ENCODE measurements around the gene ARID1B.

DNA sequence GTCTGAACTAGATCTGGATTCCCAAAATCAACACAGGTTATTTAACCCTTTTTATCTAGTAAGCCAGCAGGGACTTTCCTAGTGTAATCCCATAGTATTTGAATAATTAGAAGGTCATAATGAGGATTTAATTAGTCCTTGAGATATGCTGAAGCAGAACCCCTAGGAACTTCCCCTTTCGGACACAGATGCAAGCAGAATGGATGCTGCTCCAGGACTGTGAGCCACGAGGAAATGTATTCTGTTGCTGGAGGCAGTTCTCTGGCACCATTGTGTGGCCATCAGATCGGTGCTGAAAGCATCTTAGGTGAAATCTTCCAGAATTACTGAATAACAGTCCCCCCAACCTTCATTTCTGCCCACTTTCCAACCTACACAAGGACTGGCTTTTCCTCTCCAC, 339.2 kb downstream of the ARID1B start:
- TF ChIP-seq, protein P1, sequence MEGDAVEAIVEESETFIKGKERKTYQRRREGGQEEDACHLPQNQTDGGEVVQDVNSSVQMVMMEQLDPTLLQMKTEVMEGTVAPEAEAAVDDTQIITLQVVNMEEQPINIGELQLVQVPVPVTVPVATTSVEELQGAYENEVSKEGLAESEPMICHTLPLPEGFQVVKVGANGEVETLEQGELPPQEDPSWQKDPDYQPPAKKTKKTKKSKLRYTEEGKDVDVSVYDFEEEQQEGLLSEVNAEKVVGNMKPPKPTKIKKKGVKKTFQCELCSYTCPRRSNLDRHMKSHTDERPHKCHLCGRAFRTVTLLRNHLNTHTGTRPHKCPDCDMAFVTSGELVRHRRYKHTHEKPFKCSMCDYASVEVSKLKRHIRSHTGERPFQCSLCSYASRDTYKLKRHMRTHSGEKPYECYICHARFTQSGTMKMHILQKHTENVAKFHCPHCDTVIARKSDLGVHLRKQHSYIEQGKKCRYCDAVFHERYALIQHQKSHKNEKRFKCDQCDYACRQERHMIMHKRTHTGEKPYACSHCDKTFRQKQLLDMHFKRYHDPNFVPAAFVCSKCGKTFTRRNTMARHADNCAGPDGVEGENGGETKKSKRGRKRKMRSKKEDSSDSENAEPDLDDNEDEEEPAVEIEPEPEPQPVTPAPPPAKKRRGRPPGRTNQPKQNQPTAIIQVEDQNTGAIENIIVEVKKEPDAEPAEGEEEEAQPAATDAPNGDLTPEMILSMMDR (IDR thresholded peaks at IDR 0.05) = no peak
- no peak for TF ChIP-seq EZH2 (IDR thresholded peaks at IDR 0.05)
- TF ChIP-seq EZH2phosphoT487 (IDR thresholded peaks at IDR 0.05) = no peak

Data from neural progenitor cell (in vitro differentiated cells).